Left ventricle myocardium inferior (tissue), 1 donor: ENCODE measurements around the gene CASZ1. TPM values are rescaled to one million over a fixed set of nuclear protein-coding genes. Genes with fewer than 3 reads are reported as not detected.
A peak's percentile ranks its signal among the peaks of the same experiment; 100 is the strongest.

ENCODE experiments used
- DNase-seq: peaks from one replicate; pipeline ENCODE4 v3.0.0-alpha.2; 2020
- H3K27ac ChIP-seq: fragments of 200-600 bp; replicated peaks from 2 replicates; pipeline ENCODE4 v1.8.0; 2021
- H3K27me3 ChIP-seq: fragments of 200-600 bp; 2 replicates; pipeline ENCODE4 v1.8.0; 2021; ENCODE audit warnings: low read depth
- H3K36me3 ChIP-seq: fragments of 200-600 bp; 2 replicates; pipeline ENCODE4 v1.8.0; 2021
- H3K4me1 ChIP-seq: fragments of 200-600 bp; 2 replicates; pipeline ENCODE4 v1.8.0; 2021
- H3K4me3 ChIP-seq: fragments of 200-600 bp; 2 replicates; pipeline ENCODE4 v1.8.0; 2021; ENCODE audit warnings: mild to moderate bottlenecking, moderate library complexity
- H3K9me3 ChIP-seq: fragments of 200-600 bp; replicated peaks from 2 replicates; pipeline ENCODE4 v1.8.0; 2021
- intact Hi-C: fragments of 100-400 bp; cut with micrococcal nuclease; formaldehyde crosslinking; loops from one replicate; pipeline ENCODE4 v1.11.0; 2022
- total RNA-seq: library from RNA; stranded (reverse); fragmentation: NEBNext Ultra II Directional; extraction: Animal tissue kit (Norgen Biotek cat#: 25700); gene quantifications from one replicate; pipeline ENCODE4 v1.2.1, GENCODE V29; 2021
- TF ChIP-seq, protein P1 (sequence below): fragments of 200-600 bp; IDR thresholded peaks from 2 replicates; pipeline ENCODE4 v1.8.0; 2021; ENCODE audit warnings: antibody characterized with exemption, mild to moderate bottlenecking, borderline replicate concordance
- donor health status: DM: no; HTN: yes; CAD: no; lungs with severe emphysema.

Gene CASZ1
- total RNA-seq, 1 donor from 2014 or later: 56.3 TPM

DNA sequence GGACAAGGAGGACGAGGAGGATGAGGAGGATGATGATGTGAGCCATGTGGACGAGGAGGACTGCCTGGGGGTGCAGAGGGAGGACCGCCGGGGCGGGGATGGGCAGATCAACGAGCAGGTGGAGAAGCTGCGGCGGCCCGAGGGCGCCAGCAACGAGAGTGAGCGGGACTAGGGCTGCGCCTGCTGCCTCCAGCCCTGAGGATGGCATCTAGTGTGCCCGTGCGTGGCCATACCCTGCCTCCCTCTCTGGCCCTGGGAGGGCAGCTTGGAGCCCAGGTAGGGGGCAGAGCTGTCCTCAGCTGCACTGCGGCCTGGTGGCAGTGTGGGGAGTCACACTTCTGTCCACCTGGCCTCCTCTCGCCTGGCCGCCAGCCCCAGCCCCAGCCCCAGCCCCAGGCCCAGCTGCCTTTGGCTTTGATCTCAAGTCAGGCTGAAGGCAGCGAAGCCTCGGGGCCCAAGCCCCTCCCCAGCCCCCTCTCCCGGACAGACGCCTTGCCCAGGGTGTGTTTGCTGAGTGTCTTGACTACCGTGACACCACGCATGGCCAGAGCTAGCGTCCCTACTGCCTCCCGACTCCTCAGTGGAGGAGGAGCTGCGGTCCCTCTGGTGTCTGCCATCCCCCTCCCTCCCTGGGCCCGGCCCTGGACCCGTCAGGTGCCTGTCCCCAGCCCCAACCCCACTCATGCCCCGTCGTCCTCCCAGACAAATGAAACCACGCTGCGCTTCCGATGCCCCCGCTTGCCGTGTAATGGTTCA, 166.5 kb downstream of the CASZ1 start:
- DNase-seq: peak; percentile 13
- no peak overlapping the region for H3K27ac ChIP-seq
- intact Hi-C loops: no loop called here

DNA sequence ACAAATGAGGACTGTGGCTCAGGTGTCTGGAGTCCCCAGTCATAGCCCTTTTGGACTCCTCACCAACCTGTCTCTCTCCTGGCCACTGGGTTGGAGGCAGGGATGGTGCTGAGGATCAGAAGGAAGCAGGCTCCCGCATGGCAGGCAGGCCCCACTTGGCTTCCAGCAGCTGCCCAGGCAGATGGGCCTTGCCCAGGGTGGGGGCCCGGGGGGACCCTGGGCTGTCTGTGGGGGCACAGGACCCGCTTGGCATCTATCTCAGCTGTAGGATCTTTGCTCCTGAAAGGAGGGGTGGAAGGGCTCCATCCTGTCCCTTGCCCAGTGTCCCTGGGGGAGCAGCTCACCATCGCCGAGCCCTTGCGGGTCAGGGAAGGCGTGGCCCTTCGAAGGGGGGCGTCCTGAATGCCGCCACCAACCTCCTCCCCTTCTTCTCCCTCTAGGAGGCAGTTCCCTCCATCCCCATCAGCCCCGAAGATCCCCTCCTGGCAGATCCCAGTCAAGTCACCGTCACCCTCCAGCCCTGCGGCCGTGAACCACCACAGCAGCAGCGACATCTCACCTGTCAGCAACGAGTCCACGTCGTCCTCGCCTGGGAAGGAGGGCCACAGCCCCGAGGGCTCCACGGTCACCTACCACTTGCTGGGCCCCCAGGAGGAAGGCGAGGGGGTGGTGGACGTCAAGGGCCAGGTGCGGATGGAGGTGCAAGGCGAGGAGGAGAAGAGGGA, 167.2 kb downstream of the CASZ1 start:
- no peaks in the 10 kb centered on the region for H3K27me3 ChIP-seq
- no peak for DNase-seq
- intact Hi-C loops: no loop called here
- H3K36me3 ChIP-seq: peaks cover 31% of the 10 kb centered on the region
- H3K9me3 ChIP-seq: no peaks in the 10 kb centered on the region
- no peak overlapping the region for H3K4me3 ChIP-seq
- TF ChIP-seq, protein P1, sequence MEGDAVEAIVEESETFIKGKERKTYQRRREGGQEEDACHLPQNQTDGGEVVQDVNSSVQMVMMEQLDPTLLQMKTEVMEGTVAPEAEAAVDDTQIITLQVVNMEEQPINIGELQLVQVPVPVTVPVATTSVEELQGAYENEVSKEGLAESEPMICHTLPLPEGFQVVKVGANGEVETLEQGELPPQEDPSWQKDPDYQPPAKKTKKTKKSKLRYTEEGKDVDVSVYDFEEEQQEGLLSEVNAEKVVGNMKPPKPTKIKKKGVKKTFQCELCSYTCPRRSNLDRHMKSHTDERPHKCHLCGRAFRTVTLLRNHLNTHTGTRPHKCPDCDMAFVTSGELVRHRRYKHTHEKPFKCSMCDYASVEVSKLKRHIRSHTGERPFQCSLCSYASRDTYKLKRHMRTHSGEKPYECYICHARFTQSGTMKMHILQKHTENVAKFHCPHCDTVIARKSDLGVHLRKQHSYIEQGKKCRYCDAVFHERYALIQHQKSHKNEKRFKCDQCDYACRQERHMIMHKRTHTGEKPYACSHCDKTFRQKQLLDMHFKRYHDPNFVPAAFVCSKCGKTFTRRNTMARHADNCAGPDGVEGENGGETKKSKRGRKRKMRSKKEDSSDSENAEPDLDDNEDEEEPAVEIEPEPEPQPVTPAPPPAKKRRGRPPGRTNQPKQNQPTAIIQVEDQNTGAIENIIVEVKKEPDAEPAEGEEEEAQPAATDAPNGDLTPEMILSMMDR: no peak
- peak overlapping the region; percentile 3 for H3K27ac ChIP-seq
- H3K4me1 ChIP-seq: peaks cover 13% of the 10 kb centered on the region

More for the DNA sequence above, 166.5 kb downstream of the CASZ1 start:
- Histone ChIP-seq H3K27me3 (no peaks in the 10 kb centered on the region), H3K36me3 (peaks cover 24% of the 10 kb centered on the region), H3K9me3 (no peaks in the 10 kb centered on the region), H3K4me1 (peaks cover 21% of the 10 kb centered on the region), H3K4me3 (no peak overlapping the region)
- TF ChIP-seq, protein P1: no peak

DNA sequence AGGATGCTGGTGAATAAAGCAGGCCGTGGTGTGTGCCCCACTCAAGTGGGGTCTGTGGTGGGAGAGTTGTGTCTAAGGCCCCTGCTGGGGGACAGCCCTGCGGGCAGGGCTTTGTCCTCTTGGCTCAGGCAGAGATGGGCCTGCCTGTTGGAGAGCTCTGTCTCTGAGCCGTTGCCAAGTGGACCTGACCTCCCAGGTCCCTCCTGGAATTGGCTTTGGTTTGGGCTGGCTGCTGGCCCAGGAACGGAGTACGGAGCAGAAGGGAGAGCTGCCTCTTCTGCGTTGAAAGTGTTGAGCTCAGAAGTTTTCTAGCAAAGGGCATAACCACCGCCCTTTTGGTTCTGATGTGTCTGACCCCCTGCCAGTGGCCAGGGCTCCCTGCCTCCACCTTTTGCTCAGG, 167.8 kb downstream of the CASZ1 start:
- H3K9me3 ChIP-seq: no peaks in the 10 kb centered on the region
- H3K36me3 ChIP-seq: peaks cover 37% of the 10 kb centered on the region
- no peak overlapping the region for H3K4me3 ChIP-seq
- DNase-seq: peak; percentile 78
- H3K4me1 ChIP-seq: peaks cover 13% of the 10 kb centered on the region
- TF ChIP-seq, protein P1: no peak
- intact Hi-C loops: no loop called here
- H3K27ac ChIP-seq: peak overlapping the region; percentile 3
- no peaks in the 10 kb centered on the region for H3K27me3 ChIP-seq

DNA sequence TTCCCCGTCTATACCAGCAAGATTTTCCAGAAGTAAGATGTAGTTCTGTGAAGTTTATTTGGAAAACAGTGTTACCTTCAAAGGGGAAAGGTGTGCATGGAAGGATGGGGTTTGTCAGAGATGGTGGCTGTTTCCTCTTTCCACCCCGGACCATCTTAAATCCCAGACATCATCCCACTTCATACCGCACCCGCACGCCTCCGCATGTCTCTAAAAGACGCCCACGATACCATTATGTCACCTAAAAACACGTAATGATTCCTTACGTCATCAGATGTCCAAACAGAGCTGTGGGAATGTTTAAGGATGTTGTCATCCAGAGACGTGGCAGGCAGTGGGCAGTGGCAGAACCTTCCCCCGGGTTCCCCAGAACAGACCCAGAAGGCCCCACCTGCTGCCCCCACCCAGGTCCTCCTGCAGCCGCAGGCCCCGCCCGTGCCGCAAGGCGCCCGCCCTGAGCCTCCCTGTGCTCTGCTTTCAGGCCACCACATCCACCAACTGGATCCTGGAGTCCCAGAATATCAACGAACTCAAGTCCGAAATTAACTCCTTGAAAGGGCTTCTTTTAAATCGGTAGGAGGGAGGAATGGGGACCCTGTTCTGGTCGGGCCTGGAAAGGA, 169.5 kb downstream of the CASZ1 start:
- TF ChIP-seq, protein P1: no peak
- intact Hi-C loops: no loop called here

DNA sequence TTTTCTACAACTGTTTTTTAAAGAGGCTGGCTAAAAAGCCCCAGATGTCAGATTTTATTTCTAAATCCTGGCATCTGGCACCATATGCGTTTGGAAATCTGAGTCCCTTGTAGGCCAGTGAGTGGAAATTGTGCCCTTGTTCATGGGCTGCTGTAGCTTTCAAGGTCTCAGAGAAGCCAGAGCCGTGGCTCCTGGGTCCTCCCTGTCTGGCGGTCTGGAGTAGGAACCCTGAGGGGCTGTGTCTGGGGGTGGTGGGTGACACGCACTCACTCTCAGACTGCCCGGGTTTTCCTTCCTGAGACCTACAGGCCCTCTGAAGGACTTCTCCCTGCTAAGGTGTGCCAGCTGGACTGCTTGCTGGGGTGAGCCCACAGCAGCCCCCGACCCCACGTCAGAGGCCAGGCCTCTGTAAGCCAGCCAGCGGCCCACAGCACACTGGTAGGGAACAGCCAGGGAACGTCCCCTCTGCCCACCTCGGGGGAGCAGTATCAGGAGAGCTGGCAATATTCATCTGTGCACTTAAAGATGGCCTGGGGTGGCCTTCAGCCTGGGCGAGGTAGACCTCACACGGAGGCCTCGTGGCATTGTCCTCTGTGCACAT, 170.2 kb downstream of the CASZ1 start:
- DNase-seq: no peak
- intact Hi-C loops: no loop called here
- H3K27ac ChIP-seq: no peak overlapping the region

More for the DNA sequence above, 169.5 kb downstream of the CASZ1 start:
- Histone ChIP-seq H3K36me3 (peaks cover 50% of the 10 kb centered on the region), H3K27me3 (no peaks in the 10 kb centered on the region), H3K27ac (no peak overlapping the region), H3K9me3 (no peaks in the 10 kb centered on the region), H3K4me3 (no peak overlapping the region), H3K4me1 (peaks cover 13% of the 10 kb centered on the region)
- no peak for DNase-seq

More for the DNA sequence above, 170.2 kb downstream of the CASZ1 start:
- Histone ChIP-seq H3K27me3 (no peaks in the 10 kb centered on the region), H3K4me3 (no peak overlapping the region), H3K36me3 (peaks cover 54% of the 10 kb centered on the region), H3K4me1 (peaks cover 13% of the 10 kb centered on the region), H3K9me3 (no peaks in the 10 kb centered on the region)
- TF ChIP-seq, protein P1: no peak
